ENCODE results near the gene SMG9.

The SMG9 gene

DNA sequence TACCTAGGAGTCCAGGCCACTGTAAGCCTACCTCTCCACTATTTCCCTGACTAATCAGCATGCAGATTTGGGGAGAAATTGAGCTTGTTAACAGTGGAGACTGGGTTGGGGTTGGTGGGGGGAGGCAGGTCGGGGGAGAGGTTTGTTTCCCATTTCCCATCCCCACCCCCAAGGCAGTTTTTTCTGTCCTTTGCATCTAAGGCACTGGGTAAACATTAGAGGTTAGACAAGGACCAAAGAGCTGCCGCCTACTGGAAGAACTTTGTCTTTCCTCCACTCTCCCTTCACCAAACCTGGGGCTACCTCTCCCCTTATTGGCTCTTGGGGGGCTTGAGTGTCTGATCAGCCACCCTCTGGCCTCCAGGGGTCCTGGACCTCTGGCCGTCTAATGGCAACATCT is 25.1 kb upstream of the SMG9 start:
- TF ChIP-seq CEBPB (IDR thresholded peaks at IDR 0.05) (no peak), TAF1 (IDR thresholded peaks at IDR 0.05; ENCODE audit: low read depth) (no peak), EP300 (IDR thresholded peaks at IDR 0.05; ENCODE audit: borderline replicate concordance) (no peak), CREB1 (IDR thresholded peaks at IDR 0.05; ENCODE audit: low read depth) (no peak), EGR1 (IDR thresholded peaks at IDR 0.05) (no peak), NFIC (IDR thresholded peaks at IDR 0.05) (no peak), RAD21 (IDR thresholded peaks at IDR 0.05; ENCODE audit: low read depth) (no peak), ZBTB7A (IDR thresholded peaks at IDR 0.05; ENCODE audit: low read depth) (no peak), TEAD4 (IDR thresholded peaks at IDR 0.05) (no peak), FOXM1 (IDR thresholded peaks at IDR 0.05; ENCODE audit: borderline replicate concordance, low read depth) (no peak), YY1 (IDR thresholded peaks at IDR 0.05; ENCODE audit: low read depth) (no peak)
- TF ChIP-seq, protein P1, sequence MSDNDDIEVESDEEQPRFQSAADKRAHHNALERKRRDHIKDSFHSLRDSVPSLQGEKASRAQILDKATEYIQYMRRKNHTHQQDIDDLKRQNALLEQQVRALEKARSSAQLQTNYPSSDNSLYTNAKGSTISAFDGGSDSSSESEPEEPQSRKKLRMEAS (IDR thresholded peaks at IDR 0.05): no peak
- TF ChIP-seq, protein P2, sequence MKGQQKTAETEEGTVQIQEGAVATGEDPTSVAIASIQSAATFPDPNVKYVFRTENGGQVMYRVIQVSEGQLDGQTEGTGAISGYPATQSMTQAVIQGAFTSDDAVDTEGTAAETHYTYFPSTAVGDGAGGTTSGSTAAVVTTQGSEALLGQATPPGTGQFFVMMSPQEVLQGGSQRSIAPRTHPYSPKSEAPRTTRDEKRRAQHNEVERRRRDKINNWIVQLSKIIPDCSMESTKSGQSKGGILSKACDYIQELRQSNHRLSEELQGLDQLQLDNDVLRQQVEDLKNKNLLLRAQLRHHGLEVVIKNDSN (IDR thresholded peaks at IDR 0.05): no peak
- TF ChIP-seq, protein P3, sequence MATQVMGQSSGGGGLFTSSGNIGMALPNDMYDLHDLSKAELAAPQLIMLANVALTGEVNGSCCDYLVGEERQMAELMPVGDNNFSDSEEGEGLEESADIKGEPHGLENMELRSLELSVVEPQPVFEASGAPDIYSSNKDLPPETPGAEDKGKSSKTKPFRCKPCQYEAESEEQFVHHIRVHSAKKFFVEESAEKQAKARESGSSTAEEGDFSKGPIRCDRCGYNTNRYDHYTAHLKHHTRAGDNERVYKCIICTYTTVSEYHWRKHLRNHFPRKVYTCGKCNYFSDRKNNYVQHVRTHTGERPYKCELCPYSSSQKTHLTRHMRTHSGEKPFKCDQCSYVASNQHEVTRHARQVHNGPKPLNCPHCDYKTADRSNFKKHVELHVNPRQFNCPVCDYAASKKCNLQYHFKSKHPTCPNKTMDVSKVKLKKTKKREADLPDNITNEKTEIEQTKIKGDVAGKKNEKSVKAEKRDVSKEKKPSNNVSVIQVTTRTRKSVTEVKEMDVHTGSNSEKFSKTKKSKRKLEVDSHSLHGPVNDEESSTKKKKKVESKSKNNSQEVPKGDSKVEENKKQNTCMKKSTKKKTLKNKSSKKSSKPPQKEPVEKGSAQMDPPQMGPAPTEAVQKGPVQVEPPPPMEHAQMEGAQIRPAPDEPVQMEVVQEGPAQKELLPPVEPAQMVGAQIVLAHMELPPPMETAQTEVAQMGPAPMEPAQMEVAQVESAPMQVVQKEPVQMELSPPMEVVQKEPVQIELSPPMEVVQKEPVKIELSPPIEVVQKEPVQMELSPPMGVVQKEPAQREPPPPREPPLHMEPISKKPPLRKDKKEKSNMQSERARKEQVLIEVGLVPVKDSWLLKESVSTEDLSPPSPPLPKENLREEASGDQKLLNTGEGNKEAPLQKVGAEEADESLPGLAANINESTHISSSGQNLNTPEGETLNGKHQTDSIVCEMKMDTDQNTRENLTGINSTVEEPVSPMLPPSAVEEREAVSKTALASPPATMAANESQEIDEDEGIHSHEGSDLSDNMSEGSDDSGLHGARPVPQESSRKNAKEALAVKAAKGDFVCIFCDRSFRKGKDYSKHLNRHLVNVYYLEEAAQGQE (IDR thresholded peaks at IDR 0.05; ENCODE audit: low read depth): no peak

DNA sequence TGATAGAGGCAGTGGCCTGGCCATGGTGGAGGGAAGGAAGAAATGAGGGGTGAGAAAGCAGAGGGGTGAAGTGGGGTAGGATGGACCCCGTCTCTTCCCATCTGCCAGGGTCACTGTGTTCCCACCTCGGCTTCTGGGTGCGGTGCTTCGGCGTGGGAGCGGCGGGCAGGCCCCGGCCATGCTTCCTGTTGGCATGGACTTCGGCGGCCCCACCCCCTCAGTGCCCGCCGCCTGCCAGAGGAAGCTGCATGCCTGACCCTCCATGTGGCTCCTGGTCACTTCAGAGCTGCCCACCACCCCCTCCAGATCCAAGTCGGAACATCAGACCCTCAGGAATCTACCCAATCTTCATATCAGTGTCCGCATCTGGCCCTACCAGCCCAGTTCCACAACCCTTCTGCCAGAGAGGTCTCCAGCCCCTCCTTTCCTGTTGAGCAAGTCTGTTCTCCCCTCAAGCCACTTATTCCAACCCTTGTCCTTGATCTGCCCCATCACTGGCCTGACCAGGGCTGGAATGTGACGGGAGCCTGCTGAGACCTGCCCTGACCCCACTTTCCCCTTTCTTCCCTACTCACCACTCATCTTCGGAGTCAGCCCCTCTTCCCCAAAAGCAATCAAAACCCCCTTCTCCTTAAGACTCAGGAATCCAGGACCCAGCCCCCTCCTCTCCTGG is 24.5 kb upstream of the SMG9 start:
- TF ChIP-seq RAD21 (IDR thresholded peaks at IDR 0.05; ENCODE audit: low read depth): no peak
- TF ChIP-seq YY1 (IDR thresholded peaks at IDR 0.05; ENCODE audit: low read depth): no peak
- TF ChIP-seq, protein P2 (IDR thresholded peaks at IDR 0.05): no peak

DNA sequence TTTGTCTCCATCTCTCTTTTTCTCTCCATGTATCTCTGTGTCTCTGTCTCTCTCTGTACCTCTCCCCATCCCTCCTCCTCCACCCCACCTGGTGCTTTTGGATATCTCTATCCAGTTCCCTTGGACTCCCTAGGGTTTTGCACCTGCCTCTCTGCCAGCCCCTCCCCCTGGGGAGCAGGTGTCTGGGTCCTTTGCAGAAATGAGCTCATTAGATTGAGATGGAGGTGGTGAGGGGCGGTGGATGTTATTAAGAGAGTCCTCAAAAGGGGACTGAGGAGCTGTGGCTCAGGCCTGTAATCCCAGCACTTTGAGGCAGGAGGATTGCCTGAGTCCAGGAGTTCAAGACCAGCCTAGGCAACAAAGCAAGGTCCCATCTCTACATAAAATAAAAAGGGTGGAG is 23.9 kb upstream of the SMG9 start:
- no peak for TF ChIP-seq CEBPB (IDR thresholded peaks at IDR 0.05)
- TF ChIP-seq, protein P3 (IDR thresholded peaks at IDR 0.05; ENCODE audit: low read depth): no peak

DNA sequence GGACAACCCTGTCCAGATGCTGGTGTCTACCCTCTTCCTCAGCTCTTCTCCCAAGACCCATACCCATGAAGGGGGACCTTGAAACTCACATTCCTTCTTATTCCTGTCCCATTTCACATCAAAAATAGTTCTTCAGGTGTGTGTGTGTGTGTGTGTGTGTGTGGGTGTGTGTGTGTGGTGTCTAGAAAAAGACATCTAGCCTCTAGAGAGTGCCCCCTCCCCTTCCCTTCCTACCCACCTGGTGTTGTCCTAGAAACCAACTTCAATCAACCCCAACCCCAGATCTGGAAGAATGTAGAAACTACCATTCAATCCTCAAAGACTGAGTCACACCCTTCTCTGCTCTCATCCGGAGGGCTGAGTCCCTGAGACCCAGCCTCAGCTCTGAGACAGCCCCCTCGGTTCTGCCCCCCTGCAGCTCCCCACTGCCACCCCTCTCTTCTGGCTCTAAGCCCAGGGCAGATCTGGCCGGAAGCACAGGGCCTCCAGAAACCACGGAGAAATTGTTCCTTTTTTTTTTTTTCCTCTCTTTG is 22.5 kb upstream of the SMG9 start:
- no peak for TF ChIP-seq EGR1 (IDR thresholded peaks at IDR 0.05)
- TF ChIP-seq EP300 (IDR thresholded peaks at IDR 0.05; ENCODE audit: borderline replicate concordance): no peak
- TF ChIP-seq, protein P3 (IDR thresholded peaks at IDR 0.05; ENCODE audit: low read depth): no peak
- no peak for TF ChIP-seq TCF12 (IDR thresholded peaks at IDR 0.05; ENCODE audit: low read depth)
- no peak for TF ChIP-seq CREB1 (IDR thresholded peaks at IDR 0.05; ENCODE audit: low read depth)
- TF ChIP-seq NFIC (IDR thresholded peaks at IDR 0.05): no peak
- TF ChIP-seq, protein P1 (IDR thresholded peaks at IDR 0.05): no peak
- no peak for TF ChIP-seq YY1 (IDR thresholded peaks at IDR 0.05; ENCODE audit: low read depth)

DNA sequence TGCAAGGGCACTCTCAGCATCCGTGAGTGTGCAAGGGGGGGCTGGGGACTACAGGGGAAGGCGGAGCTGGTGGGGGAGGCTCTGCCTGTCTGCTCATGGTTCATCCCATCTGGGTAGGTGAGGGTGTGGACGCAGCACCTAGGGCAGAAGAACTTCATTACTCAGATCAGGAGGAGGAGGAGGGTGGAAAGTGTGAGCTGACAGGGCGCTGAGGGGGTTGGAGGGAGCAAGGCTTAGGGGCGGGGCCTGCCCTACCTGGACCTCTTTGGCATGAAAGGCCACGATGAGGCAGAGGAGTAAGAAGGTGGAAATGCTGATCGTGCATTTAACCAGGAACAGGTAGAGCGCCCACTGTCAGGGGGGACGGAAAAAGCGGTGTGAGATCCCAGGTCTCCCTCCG is 21.5 kb upstream of the SMG9 start:
- TF ChIP-seq, protein P3 (IDR thresholded peaks at IDR 0.05; ENCODE audit: low read depth): no peak
- TF ChIP-seq TCF12 (IDR thresholded peaks at IDR 0.05; ENCODE audit: low read depth) (no peak), YY1 (IDR thresholded peaks at IDR 0.05; ENCODE audit: low read depth) (no peak), FOXM1 (IDR thresholded peaks at IDR 0.05; ENCODE audit: borderline replicate concordance, low read depth) (no peak), TEAD4 (IDR thresholded peaks at IDR 0.05) (no peak), CREB1 (IDR thresholded peaks at IDR 0.05; ENCODE audit: low read depth) (no peak), EP300 (IDR thresholded peaks at IDR 0.05; ENCODE audit: borderline replicate concordance) (no peak), NFIC (IDR thresholded peaks at IDR 0.05) (no peak), ZBTB7A (IDR thresholded peaks at IDR 0.05; ENCODE audit: low read depth) (no peak), CEBPB (IDR thresholded peaks at IDR 0.05) (no peak), TAF1 (IDR thresholded peaks at IDR 0.05; ENCODE audit: low read depth) (no peak), EGR1 (IDR thresholded peaks at IDR 0.05) (no peak), RAD21 (IDR thresholded peaks at IDR 0.05; ENCODE audit: low read depth) (no peak)
- TF ChIP-seq, protein P1 (IDR thresholded peaks at IDR 0.05): no peak
- TF ChIP-seq, protein P2 (IDR thresholded peaks at IDR 0.05): no peak
